GM12801 (cell line): ENCODE measurements around the gene MARCHF11.

Source experiments
- TF ChIP-seq, protein P1 (sequence below): IDR thresholded peaks from one replicate; pipeline ENCODE4 v1.5.1; 2011; ENCODE audit warnings: control low read depth; ENCODE audit not compliant: insufficient read length; ENCODE audit errors: extremely low read depth

The MARCHF11 gene

DNA sequence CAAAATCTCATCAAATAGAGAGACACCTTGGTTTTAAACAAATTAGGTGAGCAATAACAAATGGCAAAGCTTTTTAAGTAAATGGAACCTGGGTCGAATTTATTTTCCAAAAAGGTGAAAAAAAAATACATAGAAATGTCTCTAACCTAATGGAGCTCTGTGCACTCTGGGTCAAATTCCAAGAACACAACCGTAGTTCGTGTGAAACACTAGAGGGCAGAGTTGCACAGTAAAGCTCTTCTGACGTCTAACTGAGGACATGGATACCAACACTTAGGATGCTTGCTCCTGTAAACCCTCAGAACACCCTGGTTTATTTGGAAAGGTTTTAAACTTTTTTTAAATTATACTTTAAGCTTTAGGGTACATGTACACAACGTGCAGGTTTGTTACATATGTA, 18.9 kb downstream of the MARCHF11 start:
- TF ChIP-seq, protein P1, sequence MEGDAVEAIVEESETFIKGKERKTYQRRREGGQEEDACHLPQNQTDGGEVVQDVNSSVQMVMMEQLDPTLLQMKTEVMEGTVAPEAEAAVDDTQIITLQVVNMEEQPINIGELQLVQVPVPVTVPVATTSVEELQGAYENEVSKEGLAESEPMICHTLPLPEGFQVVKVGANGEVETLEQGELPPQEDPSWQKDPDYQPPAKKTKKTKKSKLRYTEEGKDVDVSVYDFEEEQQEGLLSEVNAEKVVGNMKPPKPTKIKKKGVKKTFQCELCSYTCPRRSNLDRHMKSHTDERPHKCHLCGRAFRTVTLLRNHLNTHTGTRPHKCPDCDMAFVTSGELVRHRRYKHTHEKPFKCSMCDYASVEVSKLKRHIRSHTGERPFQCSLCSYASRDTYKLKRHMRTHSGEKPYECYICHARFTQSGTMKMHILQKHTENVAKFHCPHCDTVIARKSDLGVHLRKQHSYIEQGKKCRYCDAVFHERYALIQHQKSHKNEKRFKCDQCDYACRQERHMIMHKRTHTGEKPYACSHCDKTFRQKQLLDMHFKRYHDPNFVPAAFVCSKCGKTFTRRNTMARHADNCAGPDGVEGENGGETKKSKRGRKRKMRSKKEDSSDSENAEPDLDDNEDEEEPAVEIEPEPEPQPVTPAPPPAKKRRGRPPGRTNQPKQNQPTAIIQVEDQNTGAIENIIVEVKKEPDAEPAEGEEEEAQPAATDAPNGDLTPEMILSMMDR: no peak

DNA sequence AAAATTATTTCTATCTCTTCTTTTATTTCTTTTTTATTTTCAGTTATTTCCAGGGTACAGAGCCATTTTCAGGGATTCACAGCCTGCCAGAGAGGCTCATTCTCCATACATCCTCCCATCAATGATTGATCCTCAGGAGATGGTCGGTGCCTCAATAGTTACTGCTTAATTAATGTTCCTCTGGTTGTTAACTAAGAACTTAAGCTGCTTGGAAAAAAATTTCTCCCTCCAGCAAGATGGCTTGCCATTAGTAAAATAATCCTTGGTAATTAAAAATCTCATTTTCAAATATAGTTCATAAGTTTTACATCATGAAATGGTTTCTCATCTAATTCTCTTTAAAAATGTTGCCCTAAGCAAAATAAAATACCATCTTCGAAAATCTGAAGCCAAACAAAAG, 20.0 kb downstream of the MARCHF11 start:
- TF ChIP-seq, protein P1: no peak

DNA sequence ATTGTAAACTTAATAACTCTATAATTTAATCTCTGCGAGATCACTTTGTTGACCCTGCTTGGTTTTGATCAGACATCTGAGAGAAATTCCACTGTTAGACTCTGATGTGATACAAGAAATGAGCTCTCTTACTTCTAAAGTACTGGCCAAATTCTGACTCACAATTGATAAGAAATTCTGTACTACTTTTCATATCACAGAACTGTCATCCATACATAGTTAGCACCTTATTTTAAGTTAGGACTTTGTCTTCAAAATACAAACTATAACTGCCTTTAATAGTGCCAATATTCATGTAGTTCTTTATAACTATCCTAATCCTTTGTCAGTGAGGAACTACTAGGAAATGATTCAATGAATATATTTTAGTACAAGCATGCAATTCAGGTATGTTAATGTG, 23.4 kb downstream of the MARCHF11 start:
- TF ChIP-seq, protein P1: no peak

DNA sequence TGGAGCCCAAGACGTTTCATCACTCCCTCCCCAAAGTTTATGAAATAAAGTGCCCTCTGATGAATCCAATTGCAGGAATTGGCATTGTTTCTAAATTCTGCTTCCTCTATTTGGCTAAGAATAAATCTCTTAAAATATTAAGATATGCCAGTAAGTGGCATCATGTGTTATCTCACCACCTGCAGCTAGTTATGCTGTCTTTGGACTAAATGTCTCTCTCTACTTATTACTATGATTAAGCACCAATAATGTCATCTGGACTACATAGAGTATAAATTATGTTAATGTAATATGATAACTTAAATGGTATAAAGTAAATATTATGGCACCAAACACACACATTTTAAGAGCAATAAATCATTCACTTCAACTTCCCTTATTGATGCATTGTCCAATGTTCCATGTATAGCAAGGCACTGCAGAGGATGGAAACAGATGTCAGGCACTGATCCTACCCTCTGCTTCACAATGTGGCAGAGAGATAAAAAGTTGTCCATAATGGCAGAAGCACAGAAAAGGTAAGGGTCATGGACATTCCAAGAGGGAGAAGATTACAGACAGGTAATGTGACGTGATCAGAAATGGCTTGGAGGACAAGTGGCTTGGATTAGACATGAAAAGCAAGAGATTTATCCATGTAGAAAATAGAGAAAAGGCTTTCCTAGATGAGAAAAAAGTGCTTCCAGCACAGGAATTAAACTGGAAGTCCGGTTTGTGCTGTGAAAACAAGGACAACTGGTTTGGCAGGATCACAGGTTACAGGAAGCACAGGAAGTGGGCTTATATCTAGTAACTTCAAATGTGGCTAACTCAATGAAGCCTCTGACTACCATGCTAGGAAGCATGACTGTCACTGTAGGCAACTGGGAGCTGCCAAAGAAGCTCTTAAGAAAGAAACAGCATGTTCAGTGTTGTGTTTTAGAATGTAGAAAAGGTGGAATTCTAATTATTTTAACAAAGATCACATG, 26.7 kb downstream of the MARCHF11 start:
- TF ChIP-seq, protein P1: no peak

DNA sequence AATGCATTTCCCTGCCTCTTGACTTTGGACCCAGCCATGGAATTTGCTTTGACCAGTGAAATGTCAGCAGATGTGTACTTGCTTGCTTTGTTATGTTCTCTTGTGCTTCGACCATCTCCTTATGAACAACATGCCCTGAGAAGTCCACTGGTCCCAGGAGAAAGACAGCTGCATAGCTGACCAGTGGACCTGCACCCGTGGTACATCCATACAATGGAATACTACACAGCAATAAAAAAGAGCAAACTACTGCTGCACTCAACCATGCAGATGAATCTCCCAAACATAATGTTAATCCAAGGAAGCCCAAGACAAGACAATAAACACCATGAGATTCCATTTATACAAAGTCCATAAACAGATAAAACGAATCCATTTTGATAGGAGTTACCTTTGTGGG, 30.0 kb downstream of the MARCHF11 start:
- TF ChIP-seq, protein P1: no peak

DNA sequence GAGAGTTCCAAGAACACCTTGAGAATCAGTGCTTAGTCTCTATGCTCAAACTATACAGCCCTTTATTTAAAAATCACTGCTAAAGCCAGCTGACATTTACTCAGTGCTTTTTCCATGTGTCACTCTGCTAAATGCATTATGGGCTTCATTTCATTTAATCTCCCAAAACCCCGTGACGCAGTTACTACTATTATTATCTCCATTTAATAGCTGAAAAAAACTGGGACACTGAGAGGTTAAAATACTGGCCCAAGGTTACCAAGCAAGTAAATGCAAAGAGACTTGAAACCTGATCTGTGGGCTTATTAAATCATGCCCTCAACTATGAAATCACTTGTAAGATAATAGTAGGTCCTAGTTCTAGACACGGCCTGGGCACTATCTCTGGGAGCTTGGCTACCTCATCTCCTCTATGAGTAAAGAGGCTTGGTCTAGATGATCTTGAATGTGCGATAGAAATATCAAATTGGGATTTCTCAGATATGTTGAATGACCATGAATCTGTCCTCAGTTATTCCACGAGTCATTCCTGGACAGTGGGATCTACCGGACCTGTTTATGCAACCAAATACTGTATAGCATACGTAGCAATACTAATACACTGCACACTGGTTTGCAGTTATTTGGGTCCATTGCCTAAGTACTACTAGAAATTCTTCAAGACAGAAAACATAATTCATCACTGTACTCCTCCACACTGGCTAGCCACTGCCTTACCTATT, 32.3 kb downstream of the MARCHF11 start:
- TF ChIP-seq, protein P1: no peak

DNA sequence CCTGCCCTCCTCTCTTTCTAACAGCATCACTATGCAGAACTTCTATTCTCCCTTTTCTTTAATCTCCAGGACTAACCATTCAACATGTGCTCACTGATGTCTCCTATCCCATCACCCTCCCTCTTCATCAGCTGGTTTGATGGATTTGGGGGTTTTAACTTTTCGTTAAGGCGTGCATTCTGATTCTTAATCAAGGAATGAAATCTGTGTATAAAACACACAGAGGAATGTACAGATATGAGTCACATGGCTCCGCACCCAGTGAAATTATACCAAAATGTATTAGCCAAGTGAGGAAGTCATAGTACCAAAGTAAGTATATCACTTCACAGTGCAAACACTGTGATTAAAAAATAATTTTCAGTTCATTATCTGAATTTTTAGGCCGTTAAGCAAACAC, 35.2 kb downstream of the MARCHF11 start:
- TF ChIP-seq, protein P1: no peak
